Astrocyte of the spinal cord (primary cell): Measurements from ENCODE around the gene SIRPD.

Experiments
- DNase-seq: peaks from one replicate; pipeline ENCODE4 v3.0.0; 2011; ENCODE audit warnings: low read depth, low spot score
- H3K4me3 ChIP-seq: 2 replicates; pipeline ENCODE4 v1.5.1; 2011; ENCODE audit warnings: low read depth, mild to moderate bottlenecking, low read length, moderate library complexity
- in situ Hi-C: cut with HindIII; loops from 2 replicates; pipeline ENCODE4 v1.10.0; 2017; ENCODE audit warnings: low sequenced_read_pairs
- TF ChIP-seq, protein P1 (sequence below): IDR thresholded peaks from 2 replicates; pipeline ENCODE4 v1.5.1; 2012; ENCODE audit warnings: low read depth, mild to moderate bottlenecking, low read length, inconsistent platforms

The SIRPD gene

GRCh38 chr20:1491860-1492642, 65.5 kb downstream of the SIRPD start:
- no peak overlapping the region for H3K4me3 ChIP-seq
- TF ChIP-seq, protein P1, sequence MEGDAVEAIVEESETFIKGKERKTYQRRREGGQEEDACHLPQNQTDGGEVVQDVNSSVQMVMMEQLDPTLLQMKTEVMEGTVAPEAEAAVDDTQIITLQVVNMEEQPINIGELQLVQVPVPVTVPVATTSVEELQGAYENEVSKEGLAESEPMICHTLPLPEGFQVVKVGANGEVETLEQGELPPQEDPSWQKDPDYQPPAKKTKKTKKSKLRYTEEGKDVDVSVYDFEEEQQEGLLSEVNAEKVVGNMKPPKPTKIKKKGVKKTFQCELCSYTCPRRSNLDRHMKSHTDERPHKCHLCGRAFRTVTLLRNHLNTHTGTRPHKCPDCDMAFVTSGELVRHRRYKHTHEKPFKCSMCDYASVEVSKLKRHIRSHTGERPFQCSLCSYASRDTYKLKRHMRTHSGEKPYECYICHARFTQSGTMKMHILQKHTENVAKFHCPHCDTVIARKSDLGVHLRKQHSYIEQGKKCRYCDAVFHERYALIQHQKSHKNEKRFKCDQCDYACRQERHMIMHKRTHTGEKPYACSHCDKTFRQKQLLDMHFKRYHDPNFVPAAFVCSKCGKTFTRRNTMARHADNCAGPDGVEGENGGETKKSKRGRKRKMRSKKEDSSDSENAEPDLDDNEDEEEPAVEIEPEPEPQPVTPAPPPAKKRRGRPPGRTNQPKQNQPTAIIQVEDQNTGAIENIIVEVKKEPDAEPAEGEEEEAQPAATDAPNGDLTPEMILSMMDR = no peak
- no peak for DNase-seq
- in situ Hi-C loops = no loop called here

DNA sequence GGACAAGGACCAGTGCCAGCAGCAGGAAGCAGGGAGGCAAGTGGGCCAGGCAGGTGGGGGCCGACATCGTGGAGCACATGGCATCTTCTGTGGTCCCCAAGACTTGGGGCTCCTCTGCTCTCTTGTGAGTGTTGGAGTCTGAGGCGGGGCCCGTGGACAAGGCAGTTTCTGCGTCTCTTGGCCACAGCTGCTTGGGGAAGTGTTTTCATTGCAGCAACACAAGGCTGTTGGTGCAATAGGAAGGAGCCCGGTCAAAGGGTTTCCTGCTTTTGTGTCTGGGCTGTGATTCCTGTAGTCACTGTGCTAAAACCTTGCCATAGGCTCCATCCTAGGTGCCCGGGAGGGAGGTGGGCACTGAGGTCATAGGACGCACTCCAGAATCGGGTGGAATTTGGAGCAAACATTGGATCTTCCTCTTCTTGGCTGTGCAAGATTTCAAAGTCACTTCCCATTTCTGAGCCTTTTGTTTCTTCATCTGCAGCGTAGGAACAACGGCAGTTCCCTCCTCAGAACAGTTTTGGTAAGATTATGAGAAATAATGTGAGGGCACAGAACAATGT, 66.1 kb downstream of the SIRPD start, which contains the start of gene SIRPB2:
Gene SIRPB2 (minus strand): TSS at position 140 of the 560 bp plus-strand sequence. CDS start 61 bp downstream, at position 79.
- H3K4me3 ChIP-seq = no peak within 1 kb of the TSS
- in situ Hi-C loops = no loop called here
- TF ChIP-seq, protein P1 = no peak
- DNase-seq = no peak

- in situ Hi-C loops = no loop called here
- TF ChIP-seq, protein P1 = no peak
Observed at GRCh38 chr20:1490643-1491195, 66.8 kb downstream of the SIRPD start.

DNA sequence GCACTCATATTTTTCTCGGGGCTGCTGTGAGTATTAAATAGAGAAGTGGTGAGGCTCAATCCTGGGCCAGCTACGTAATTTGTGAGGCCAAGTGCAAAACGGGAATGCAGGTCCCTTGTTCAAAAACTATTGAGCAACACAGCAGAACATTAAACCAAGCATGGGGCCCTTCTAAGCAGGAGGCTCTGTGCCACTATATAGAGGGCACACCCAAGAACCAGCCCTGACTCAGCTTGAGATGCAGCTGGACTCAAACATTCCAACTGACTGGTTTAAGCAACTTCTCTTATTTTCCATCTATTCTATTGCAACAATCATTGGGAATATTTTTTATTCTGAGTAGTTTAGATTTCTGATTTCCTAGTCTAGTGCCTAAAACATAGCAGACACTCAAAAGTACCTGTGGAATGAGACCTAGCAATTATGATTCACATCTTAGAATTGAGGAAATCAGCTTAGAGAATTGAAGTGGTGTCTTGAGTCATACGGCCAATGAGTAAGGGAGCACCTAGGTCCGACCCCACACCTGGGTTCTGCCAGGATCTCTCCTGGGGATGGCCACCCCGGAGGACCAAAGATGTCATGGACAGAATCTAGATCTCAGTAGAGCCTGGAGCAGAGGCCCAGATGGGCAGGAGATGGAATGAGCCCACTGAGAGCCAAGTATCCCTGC, 67.6 kb downstream of the SIRPD start:
- in situ Hi-C loops = no loop called here
- TF ChIP-seq, protein P1 = no peak
- no peak overlapping the region for H3K4me3 ChIP-seq
- DNase-seq = no peak

More at GRCh38 chr20:1490643-1491195, 66.8 kb downstream of the SIRPD start:
- DNase-seq = no peak
- no peak overlapping the region for H3K4me3 ChIP-seq

GRCh38 chr20:1489325-1489724, 68.2 kb downstream of the SIRPD start:
- in situ Hi-C loops = no loop called here
- TF ChIP-seq, protein P1 = no peak
- no peak overlapping the region for H3K4me3 ChIP-seq
- no peak for DNase-seq

GRCh38 chr20:1486566-1486965, 70.9 kb downstream of the SIRPD start:
- TF ChIP-seq, protein P1 = no peak
- in situ Hi-C loops = no loop called here
- H3K4me3 ChIP-seq = no peak overlapping the region
- DNase-seq = no peak
